ENCODE results near the gene DNMT1.

- no peak for TF ChIP-seq CTCF (IDR thresholded peaks at IDR 0.05)
- no peak for TF ChIP-seq POLR2A (IDR thresholded peaks at IDR 0.05)
Measured at GRCh38 chr19:10136936-10137335, 57.8 kb downstream of the DNMT1 start.

Measured in testis (tissue), 2 donors.